ENCODE results near the gene SLC31A1.
"Not testable (repeated sequence)": the region's sequence is repeated elsewhere in the genome, so short reads cannot be mapped to it uniquely, and the experiment has no call there.

The SLC31A1 gene

GRCh38 chr9:113290052-113290607, 68.8 kb downstream of the SLC31A1 start:
- Histone ChIP-seq H3K27me3 (replicated peaks in 2 of 5; ENCODE audit: control insufficient read depth in 4 of 5, insufficient read depth in 5 of 5, low read length in 4 of 5) (no peaks in the 10 kb centered on the region), H3K27ac (ENCODE audit: insufficient read depth in 1 of 2, low read depth in 1 of 2, low read length in 2 of 2, poor library complexity in 1 of 2, severe bottlenecking in 2 of 2) (peak overlapping the region in 1 of 2 experiments; percentile 37), H3K9me3 (ENCODE audit: control extremely low read depth in 1 of 5, control insufficient read depth in 4 of 5, insufficient read depth in 2 of 5, low read depth in 1 of 5, low read length in 4 of 5) (no peaks in the 10 kb centered on the region), H3K4me3 (ENCODE audit: control insufficient read depth in 1 of 7, extremely low read depth in 1 of 7, insufficient read depth in 4 of 7, low read depth in 2 of 7, low read length in 6 of 7) (no peak overlapping the region), H3K36me3 (ENCODE audit: control insufficient read depth in 4 of 4, insufficient read depth in 4 of 4, low read length in 3 of 4) (peaks cover 33 to 84% (median 61%) of the 10 kb centered on the region in 4 experiments), H3K4me1 (ENCODE audit: control extremely low read depth in 1 of 4, control insufficient read depth in 4 of 4, insufficient read depth in 4 of 4, low read length in 3 of 4) (peaks cover 0 to 2% (median under 1%) of the 10 kb centered on the region in 4 experiments)
- WGBS (ENCODE audit: insufficient coverage), result 80% methylated on average over 5 of the region's 6 CpGs
- ChIA-PET POLR2A (interaction anchor here (1.3 kb wide), 1 partner anchor 12 kb away, joined by 4 read pairs; no protein-coding TSS in a partner anchor), CTCF (interaction anchor here (0.9 to 1.7 kb wide), 2 partner anchors 15 to 19 kb away, joined by 3 to 4 read pairs; partner anchors contain the start of genes CDC26 and PRPF4)
- peak in 2 of 3 donors; percentile 15 to 26 for DNase-seq

- peaks cover 21 to 56% (median 38%) of the 10 kb centered on the region in 4 experiments for H3K36me3 ChIP-seq (ENCODE audit: control insufficient read depth in 4 of 4, insufficient read depth in 4 of 4, low read length in 3 of 4)
- no peak for DNase-seq
- peaks cover 0 to 2% (median under 1%) of the 10 kb centered on the region in 4 experiments for H3K4me1 ChIP-seq (ENCODE audit: control extremely low read depth in 1 of 4, control insufficient read depth in 4 of 4, insufficient read depth in 4 of 4, low read length in 3 of 4)
- ChIA-PET POLR2A (no interaction called here), CTCF (no interaction called here)
- H3K4me3 ChIP-seq (ENCODE audit: control insufficient read depth in 1 of 7, extremely low read depth in 1 of 7, insufficient read depth in 4 of 7, low read depth in 2 of 7, low read length in 6 of 7), result no peak overlapping the region
- 93% methylated on average over 7 of the region's 7 CpGs for WGBS (ENCODE audit: insufficient coverage)
- no peaks in the 10 kb centered on the region for H3K9me3 ChIP-seq (ENCODE audit: control extremely low read depth in 1 of 5, control insufficient read depth in 4 of 5, insufficient read depth in 2 of 5, low read depth in 1 of 5, low read length in 4 of 5)
- no peaks in the 10 kb centered on the region for H3K27me3 ChIP-seq (replicated peaks in 2 of 5; ENCODE audit: control insufficient read depth in 4 of 5, insufficient read depth in 5 of 5, low read length in 4 of 5)
- no peak overlapping the region for H3K27ac ChIP-seq (ENCODE audit: insufficient read depth in 1 of 2, low read depth in 1 of 2, low read length in 2 of 2, poor library complexity in 1 of 2, severe bottlenecking in 2 of 2)
Observed at GRCh38 chr9:113293285-113293878, 72.0 kb downstream of the SLC31A1 start.

- H3K4me3 ChIP-seq (ENCODE audit: control insufficient read depth in 1 of 7, extremely low read depth in 1 of 7, insufficient read depth in 4 of 7, low read depth in 2 of 7, low read length in 6 of 7); DNase-seq; H3K4me1 ChIP-seq (ENCODE audit: control extremely low read depth in 1 of 4, control insufficient read depth in 4 of 4, insufficient read depth in 4 of 4, low read length in 3 of 4); H3K9me3 ChIP-seq (ENCODE audit: control extremely low read depth in 1 of 5, control insufficient read depth in 4 of 5, insufficient read depth in 2 of 5, low read depth in 1 of 5, low read length in 4 of 5); H3K27ac ChIP-seq (ENCODE audit: insufficient read depth in 1 of 2, low read depth in 1 of 2, low read length in 2 of 2, poor library complexity in 1 of 2, severe bottlenecking in 2 of 2); H3K27me3 ChIP-seq (replicated peaks in 2 of 5; ENCODE audit: control insufficient read depth in 4 of 5, insufficient read depth in 5 of 5, low read length in 4 of 5); POLR2A ChIA-PET: not testable (repeated sequence)
- H3K36me3 ChIP-seq (ENCODE audit: control insufficient read depth in 4 of 4, insufficient read depth in 4 of 4, low read length in 3 of 4), result peaks cover 11 to 28% (median 20%) of the 10 kb centered on the region in 4 experiments
- CTCF ChIA-PET, result interaction anchor here (1.3 kb wide), 1 partner anchor 14 kb away, joined by 3 read pairs; no protein-coding TSS in a partner anchor
- WGBS (ENCODE audit: insufficient coverage), result 96% methylated on average over 7 of the region's 8 CpGs
Observed at GRCh38 chr9:113296247-113296646, 74.9 kb downstream of the SLC31A1 start.

- POLR2A ChIA-PET, result interaction anchor here (0.6 to 0.7 kb wide), 3 partner anchors 21 to 288 kb away, joined by 3 to 4 read pairs (median 3); no protein-coding TSS in a partner anchor
Observed at GRCh38 chr9:113296796-113297558, 75.6 kb downstream of the SLC31A1 start.

GRCh38 chr9:113298311-113298710, 77.0 kb downstream of the SLC31A1 start:
- POLR2A ChIA-PET, result no interaction called here
- Histone ChIP-seq H3K27ac (ENCODE audit: insufficient read depth in 1 of 2, low read depth in 1 of 2, low read length in 2 of 2, poor library complexity in 1 of 2, severe bottlenecking in 2 of 2) (no peak overlapping the region), H3K36me3 (ENCODE audit: control insufficient read depth in 4 of 4, insufficient read depth in 4 of 4, low read length in 3 of 4) (peaks cover 3 to 9% (median 5%) of the 10 kb centered on the region in 4 experiments), H3K4me3 (ENCODE audit: control insufficient read depth in 1 of 7, extremely low read depth in 1 of 7, insufficient read depth in 4 of 7, low read depth in 2 of 7, low read length in 6 of 7) (no peak overlapping the region), H3K27me3 (replicated peaks in 2 of 5; ENCODE audit: control insufficient read depth in 4 of 5, insufficient read depth in 5 of 5, low read length in 4 of 5) (no peaks in the 10 kb centered on the region), H3K4me1 (ENCODE audit: control extremely low read depth in 1 of 4, control insufficient read depth in 4 of 4, insufficient read depth in 4 of 4, low read length in 3 of 4) (peaks cover 0 to 9% (median 8%) of the 10 kb centered on the region in 4 experiments), H3K9me3 (ENCODE audit: control extremely low read depth in 1 of 5, control insufficient read depth in 4 of 5, insufficient read depth in 2 of 5, low read depth in 1 of 5, low read length in 4 of 5) (no peaks in the 10 kb centered on the region)
- no peak for DNase-seq
- CTCF ChIA-PET, result interaction anchor here (1.3 to 1.9 kb wide), 2 partner anchors 12 to 103 kb away, joined by 5 read pairs; partner anchors contain the start of gene ALAD
- 98% methylated on average over 8 of the region's 8 CpGs for WGBS (ENCODE audit: insufficient coverage)

More at GRCh38 chr9:113296796-113297558, 75.6 kb downstream of the SLC31A1 start:
- Histone ChIP-seq H3K4me1 (ENCODE audit: control extremely low read depth in 1 of 4, control insufficient read depth in 4 of 4, insufficient read depth in 4 of 4, low read length in 3 of 4) (peaks cover 0 to 9% (median 8%) of the 10 kb centered on the region in 4 experiments), H3K27ac (ENCODE audit: insufficient read depth in 1 of 2, low read depth in 1 of 2, low read length in 2 of 2, poor library complexity in 1 of 2, severe bottlenecking in 2 of 2) (no peak overlapping the region), H3K9me3 (ENCODE audit: control extremely low read depth in 1 of 5, control insufficient read depth in 4 of 5, insufficient read depth in 2 of 5, low read depth in 1 of 5, low read length in 4 of 5) (no peaks in the 10 kb centered on the region), H3K4me3 (ENCODE audit: control insufficient read depth in 1 of 7, extremely low read depth in 1 of 7, insufficient read depth in 4 of 7, low read depth in 2 of 7, low read length in 6 of 7) (no peak overlapping the region), H3K27me3 (replicated peaks in 2 of 5; ENCODE audit: control insufficient read depth in 4 of 5, insufficient read depth in 5 of 5, low read length in 4 of 5) (no peaks in the 10 kb centered on the region), H3K36me3 (ENCODE audit: control insufficient read depth in 4 of 4, insufficient read depth in 4 of 4, low read length in 3 of 4) (peaks cover 9 to 21% (median 14%) of the 10 kb centered on the region in 4 experiments)
- no peak for DNase-seq
- CTCF ChIA-PET, result interaction anchor here (0.6 to 1.3 kb wide), 2 partner anchors 11 to 13 kb away, joined by 3 read pairs; no protein-coding TSS in a partner anchor
- WGBS (ENCODE audit: insufficient coverage), result 90% methylated on average over 6 of the region's 9 CpGs

- POLR2A ChIA-PET, result no interaction called here
- H3K4me1 ChIP-seq (ENCODE audit: control extremely low read depth in 1 of 4, control insufficient read depth in 4 of 4, insufficient read depth in 4 of 4, low read length in 3 of 4), result peaks cover 0 to 9% (median 8%) of the 10 kb centered on the region in 4 experiments
- no peak for DNase-seq
- H3K4me3 ChIP-seq (ENCODE audit: control insufficient read depth in 1 of 7, extremely low read depth in 1 of 7, insufficient read depth in 4 of 7, low read depth in 2 of 7, low read length in 6 of 7), result no peak overlapping the region
- no peaks in the 10 kb centered on the region for H3K27me3 ChIP-seq (replicated peaks in 2 of 5; ENCODE audit: control insufficient read depth in 4 of 5, insufficient read depth in 5 of 5, low read length in 4 of 5)
- no peak overlapping the region for H3K27ac ChIP-seq (ENCODE audit: insufficient read depth in 1 of 2, low read depth in 1 of 2, low read length in 2 of 2, poor library complexity in 1 of 2, severe bottlenecking in 2 of 2)
- H3K36me3 ChIP-seq (ENCODE audit: control insufficient read depth in 4 of 4, insufficient read depth in 4 of 4, low read length in 3 of 4), result peaks cover 0 to 2% (median 1%) of the 10 kb centered on the region in 4 experiments
- over 99% methylated on average over 13 of the region's 15 CpGs for WGBS (ENCODE audit: insufficient coverage)
- no peaks in the 10 kb centered on the region for H3K9me3 ChIP-seq (ENCODE audit: control extremely low read depth in 1 of 5, control insufficient read depth in 4 of 5, insufficient read depth in 2 of 5, low read depth in 1 of 5, low read length in 4 of 5)
- CTCF ChIA-PET, result interaction anchor here (0.6 to 1.9 kb wide), 6 partner anchors 8 to 102 kb away, joined by 3 to 5 read pairs (median 4); partner anchors contain the start of gene ALAD
Observed at GRCh38 chr9:113298924-113299770, 77.8 kb downstream of the SLC31A1 start.

Data from common myeloid progenitor, CD34-positive (primary cell).